ENCODE measurements around the gene SUMO2. TPM values are rescaled to one million over a fixed set of nuclear protein-coding genes. Genes with fewer than 3 reads are reported as not detected.

Gene SUMO2
- total and polyA plus RNA-seq, 2 of the 8 experiments (the other 6 are each of a cell fraction or from before 2014, with no cell fraction given), result 184 to 779 TPM

DNA sequence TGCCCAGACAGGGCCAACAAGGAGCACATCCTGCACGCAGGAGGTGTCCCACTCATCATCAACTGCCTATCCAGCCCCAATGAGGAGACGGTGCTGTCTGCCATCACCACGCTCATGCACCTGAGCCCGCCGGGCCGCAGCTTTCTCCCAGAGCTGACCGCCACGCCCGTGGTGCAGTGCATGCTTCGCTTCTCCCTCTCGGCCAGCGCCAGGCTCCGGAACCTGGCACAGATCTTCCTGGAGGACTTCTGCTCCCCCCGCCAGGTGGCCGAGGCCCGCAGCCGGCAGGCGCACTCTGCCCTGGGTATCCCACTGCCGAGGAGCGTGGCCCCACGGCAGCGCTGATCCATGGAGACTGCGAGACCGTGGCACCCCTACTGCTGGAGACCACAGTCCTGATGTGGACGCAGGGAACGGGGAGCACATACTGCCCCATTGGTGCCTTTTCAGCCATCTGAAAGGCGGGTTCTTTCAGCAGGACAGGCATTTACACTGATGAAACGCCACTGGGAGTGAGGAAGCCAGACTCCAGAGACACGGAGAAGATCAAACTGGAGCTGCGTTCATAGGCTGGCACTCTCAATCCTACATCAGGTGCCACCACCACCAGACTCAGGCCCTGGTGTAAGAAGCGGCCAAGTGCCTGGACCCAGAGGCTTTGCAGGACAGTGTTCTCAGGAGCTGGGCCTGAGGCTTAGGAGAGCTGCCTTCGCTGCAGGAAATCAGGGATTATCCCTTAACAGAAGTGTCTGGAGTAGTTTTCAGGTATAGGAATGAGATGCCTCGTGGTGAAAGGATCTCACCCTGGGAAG, 53.9 kb downstream of the SUMO2 start:
- FAIRE-seq (no peak), DNase-seq (ENCODE audit: low read depth in 1 of 2, low spot score in 2 of 2) (no peak)
- H3K14ac ChIP-seq (ENCODE audit: insufficient read length), result no peak overlapping the region
- H3K9ac ChIP-seq (replicated peaks in 1 of 4; ENCODE audit: extremely low read depth in 1 of 4, low read depth in 3 of 4, low read length in 3 of 4), result no peak overlapping the region
- peaks cover 0 to 9% of the 10 kb centered on the region in 2 experiments; a peak in 1 of 4 replicates for H3K79me2 ChIP-seq (ENCODE audit: control insufficient read depth in 1 of 2, insufficient read depth in 2 of 2, low read length in 2 of 2)
- H3K9me3 ChIP-seq (ENCODE audit: insufficient read depth in 2 of 2, low read depth in 1 of 2, low read length in 1 of 2), result no peaks in the 10 kb centered on the region
- H3K27ac ChIP-seq (ENCODE audit: low read depth, low read length), result no peak overlapping the region
- H2BK12ac ChIP-seq (ENCODE audit: low read depth, low read length), result no peak overlapping the region
- peaks cover 8 to 11% of the 10 kb centered on the region in 2 experiments for H4K20me1 ChIP-seq (replicated peaks in 1 of 2; ENCODE audit: control insufficient read depth in 1 of 2, insufficient read depth in 2 of 2, low read length in 2 of 2)
- H3K27me3 ChIP-seq (replicated peaks in 1 of 4; ENCODE audit: control insufficient read depth in 3 of 4, extremely low read depth in 1 of 4, insufficient read depth in 3 of 4, low read length in 3 of 4), result no peaks in the 10 kb centered on the region; a peak in 1 of 7 replicates
- H2BK5ac ChIP-seq (ENCODE audit: low read depth, low read length), result no peak overlapping the region; the same call in 1 of the 2 replicates
- H3K23ac ChIP-seq (ENCODE audit: insufficient read length), result no peak overlapping the region
- H2AK5ac ChIP-seq (ENCODE audit: low read depth, low read length), result no peak overlapping the region
- H3K18ac ChIP-seq (ENCODE audit: extremely low read depth, low read length), result no peak overlapping the region
- H4K91ac ChIP-seq (replicated peaks; ENCODE audit: insufficient read length, low read length), result no peak overlapping the region
- peaks cover 0 to 10% (median 6%) of the 10 kb centered on the region in 4 experiments; a peak in 6 of 8 replicates for H3K36me3 ChIP-seq (ENCODE audit: control insufficient read depth in 2 of 4, insufficient read depth in 4 of 4, low read length in 3 of 4)
- ChIA-PET POLR2A (ENCODE audit: partially characterized antibody) (interaction anchor here (0.7 to 13.9 kb wide), 12 partner anchors 12 to 162 kb away, joined by 3 to 134 read pairs (median 5); partner anchors contain the start of genes ARMC7, JPT1, NUP85 and SLC16A5), CTCF (ENCODE audit: partially characterized antibody) (interaction anchor here (0.5 to 12.9 kb wide), 10 partner anchors 7 to 284 kb away, joined by 3 to 239 read pairs (median 13); partner anchors contain the start of gene ARMC7)
- no peaks in the 10 kb centered on the region; the same call in 1 of the 2 replicates for H3K79me1 ChIP-seq (ENCODE audit: low read depth, low read length)
- H3K4me2 ChIP-seq (ENCODE audit: insufficient read depth in 1 of 2, low read depth in 2 of 2, low read length in 2 of 2), result no peak overlapping the region
- WGBS, 2 experiments (ENCODE audit: extremely low coverage in 1 of 2, insufficient coverage in 1 of 2, insufficient read length in 1 of 2, insufficient replicate concordance in 2 of 2, low coverage in 1 of 2, low lambda C conversion rate in 2 of 2, missing lambda C conversion rate in 1 of 2), result 95% methylated on average over 32 of the region's 33 CpGs; no CpG with 5 or more reads in 1 of the 2 experiments
- H3K23me2 ChIP-seq (ENCODE audit: low read depth, low read length), result peaks cover 3% of the 10 kb centered on the region; the same call in 1 of the 2 replicates
- peaks cover 0 to 8% (median 4%) of the 10 kb centered on the region in 4 experiments; a peak in 5 of 7 replicates for H3K4me1 ChIP-seq (replicated peaks in 1 of 4; ENCODE audit: control insufficient read depth in 3 of 4, insufficient read depth in 4 of 4, low read length in 3 of 4)
- H2BK15ac ChIP-seq (ENCODE audit: low read length), result no peak overlapping the region
- no peak overlapping the region for H2BK120ac ChIP-seq (replicated peaks; ENCODE audit: low read depth, low read length)
- H3K56ac ChIP-seq (replicated peaks; ENCODE audit: insufficient read length, low read depth, low read length), result no peak overlapping the region
- H4K5ac ChIP-seq (ENCODE audit: insufficient read length, low read depth, low read length), result no peak overlapping the region
- no peak overlapping the region for H2BK20ac ChIP-seq (ENCODE audit: low read length)
- no peak overlapping the region for H2AFZ ChIP-seq (ENCODE audit: low read length)
- no peak overlapping the region for H4K8ac ChIP-seq (ENCODE audit: extremely low read depth, insufficient read depth, low read length)
- H3K4me3 ChIP-seq (ENCODE audit: extremely low read depth in 1 of 4, insufficient read depth in 2 of 4, low read depth in 3 of 4, low read length in 4 of 4), result no peak overlapping the region
- TF ChIP-seq POLR2AphosphoS5 (IDR thresholded peaks at IDR 0.05; ENCODE audit: low read depth, low read length), result peak; percentile 69
- no peak for TF ChIP-seq SP2 (IDR thresholded peaks at IDR 0.05; ENCODE audit: low read length)
- no peak for TF ChIP-seq ZNF274 (IDR thresholded peaks at IDR 0.05; ENCODE audit: borderline replicate concordance, extremely low read depth, low read length)
- H3K4ac ChIP-seq (replicated peaks; ENCODE audit: insufficient read length, low read depth, low read length), result no peak overlapping the region

All from H1 (cell line).